ENCODE results near the gene KCNK1.
"Not testable (repeated sequence)": the region's sequence is repeated elsewhere in the genome, so short reads cannot be mapped to it uniquely, and the experiment has no call there.

Gene KCNK1

DNA sequence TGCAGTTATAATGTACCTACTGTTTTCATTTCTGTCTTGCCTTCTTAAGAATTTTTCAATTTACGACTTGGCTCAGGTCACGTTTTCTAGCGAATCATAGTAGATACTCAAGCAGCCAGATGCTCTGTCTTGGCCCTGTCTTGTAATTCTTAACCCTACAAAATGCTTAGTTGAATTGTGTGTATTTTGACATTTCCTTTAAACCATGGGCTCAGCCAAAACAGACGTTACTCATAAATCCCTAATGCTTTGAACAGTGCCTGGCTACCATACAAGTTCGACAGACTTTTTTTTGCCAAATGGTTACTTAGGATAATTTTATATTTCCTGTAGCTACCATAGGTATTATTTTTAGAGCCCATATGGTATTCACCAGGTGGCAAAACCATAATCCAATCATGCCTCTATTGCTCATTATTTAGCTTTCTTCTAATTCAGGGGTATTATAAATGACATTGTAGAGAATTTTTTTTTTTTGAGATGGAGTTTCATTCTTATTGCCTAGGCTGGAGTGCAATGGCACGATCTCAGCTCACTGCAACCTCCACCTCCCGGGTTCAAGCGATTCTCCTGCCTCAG, 54.3 kb downstream of the KCNK1 start:
- DNase-seq (ENCODE audit: low spot score) = no peak

- DNase-seq (ENCODE audit: low spot score) = no peak
Observed at GRCh38 chr1:233668725-233669294, 54.9 kb downstream of the KCNK1 start.

DNA sequence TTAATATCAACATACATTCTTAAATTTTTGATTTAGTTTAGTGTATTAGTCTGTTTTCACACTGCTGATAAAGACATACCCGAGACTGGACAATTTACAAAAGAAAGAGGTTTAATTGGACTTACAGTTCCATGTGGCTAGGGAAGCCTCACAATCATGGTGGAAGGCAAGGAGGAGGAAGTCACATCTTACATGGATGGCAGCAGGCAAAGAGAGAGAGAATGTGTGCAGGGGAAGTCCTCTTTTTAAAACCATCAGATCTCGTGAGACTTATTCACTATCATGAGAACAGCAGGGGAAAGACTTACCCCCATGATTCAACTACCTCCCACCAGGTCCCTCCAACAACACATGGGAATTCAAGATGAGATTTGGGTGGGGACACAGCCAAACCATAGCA, 56.5 kb downstream of the KCNK1 start:
- DNase-seq (ENCODE audit: low spot score) = not testable (repeated sequence)

GRCh38 chr1:233671286-233671685, 57.4 kb downstream of the KCNK1 start:
- peak; percentile 50 for DNase-seq (ENCODE audit: low spot score)

DNA sequence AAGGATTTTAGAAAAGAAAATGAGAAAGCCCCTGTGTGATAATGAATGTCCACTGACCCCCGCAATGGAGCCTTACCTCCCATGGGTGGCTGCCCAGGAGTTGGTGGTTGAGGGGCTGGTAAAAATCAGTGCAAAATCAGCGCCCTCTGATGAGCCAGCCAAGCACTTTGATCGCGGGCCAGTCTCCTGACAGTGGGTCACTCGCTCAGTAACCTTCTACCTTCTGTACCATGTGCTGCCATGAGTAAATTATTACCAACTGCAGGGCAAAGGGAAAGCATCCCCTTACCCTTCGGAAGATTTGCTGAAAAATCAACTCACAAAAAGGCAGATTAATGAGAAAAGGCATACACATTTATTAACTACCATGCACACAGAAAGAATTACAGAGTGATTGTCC, 58.8 kb downstream of the KCNK1 start:
- DNase-seq (ENCODE audit: low spot score) = no peak

DNA sequence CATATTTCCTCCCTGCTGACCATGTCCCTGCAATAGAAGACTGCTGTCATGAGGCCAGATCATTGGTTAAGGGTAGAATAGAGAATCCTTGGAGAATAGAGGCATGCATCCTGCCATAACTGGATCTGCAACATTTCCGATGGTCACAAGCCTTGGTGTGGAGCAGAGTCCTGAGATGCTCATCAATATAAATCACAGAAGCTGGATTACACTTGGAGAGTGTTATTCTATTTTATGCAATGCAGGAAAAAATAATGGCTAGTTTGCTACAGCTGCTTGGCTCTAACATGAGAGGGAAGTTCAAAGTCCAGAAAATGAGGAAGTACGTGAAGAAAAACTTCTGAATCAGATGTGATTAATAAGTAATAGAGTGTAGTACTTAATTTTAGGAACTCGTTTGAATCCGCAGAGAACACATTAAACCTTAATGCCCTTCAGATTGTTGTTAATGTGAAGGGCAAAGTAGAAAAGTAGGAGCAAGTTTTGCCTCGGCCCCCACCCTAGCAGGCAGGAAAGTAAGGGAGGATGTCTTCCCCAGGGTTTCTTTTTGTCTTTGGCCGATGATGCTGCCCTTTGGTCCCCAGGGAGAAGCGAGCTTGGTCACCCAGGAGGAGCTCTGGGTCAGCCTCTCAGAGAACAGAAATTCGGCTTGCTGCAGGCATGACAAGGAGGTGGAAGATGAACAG, 59.5 kb downstream of the KCNK1 start:
- DNase-seq (ENCODE audit: low spot score) = no peak

DNA sequence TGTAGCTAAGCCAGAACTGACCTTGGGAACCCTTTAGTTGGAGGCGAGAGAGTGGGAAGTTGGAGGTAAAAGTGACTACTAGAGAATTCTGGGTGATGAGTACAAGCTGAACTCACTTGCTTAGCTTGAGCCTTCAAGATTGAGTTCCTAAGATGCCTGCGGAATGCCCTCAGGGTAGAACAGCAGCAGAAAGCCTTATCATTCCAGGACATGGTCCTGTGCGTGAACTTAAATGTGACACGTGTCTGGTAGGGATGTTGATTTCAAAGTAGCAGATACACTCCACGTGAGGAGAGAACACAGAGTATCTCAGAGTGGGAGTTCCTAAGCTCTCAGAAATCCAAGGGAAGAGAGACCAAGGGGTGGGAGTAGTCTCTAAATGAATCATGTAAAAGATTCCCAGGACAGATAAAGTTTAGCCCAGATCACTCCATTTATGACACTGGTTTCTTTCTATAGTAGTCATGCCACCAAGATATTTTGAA, 60.1 kb downstream of the KCNK1 start:
- DNase-seq (ENCODE audit: low spot score) = no peak

DNA sequence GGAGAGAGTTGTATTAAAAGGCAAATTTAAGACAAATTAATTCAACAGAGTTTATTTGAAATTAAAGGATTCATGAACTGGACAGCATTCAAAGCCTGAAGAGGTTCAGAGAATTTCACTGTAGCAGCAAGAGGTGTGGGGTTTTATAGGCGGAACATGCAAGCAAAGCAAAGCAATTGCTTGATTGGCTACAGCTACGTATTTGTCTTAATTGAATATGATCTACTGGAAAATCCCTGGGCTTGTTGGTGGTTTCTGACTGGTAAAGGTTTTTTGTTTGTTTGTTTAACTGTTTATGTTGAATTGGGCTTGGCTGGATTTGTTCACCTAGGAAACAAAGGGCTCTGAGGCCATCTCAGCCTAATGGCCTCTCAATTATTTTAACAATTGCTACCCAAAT, 61.5 kb downstream of the KCNK1 start:
- no peak for DNase-seq (ENCODE audit: low spot score)

DNA sequence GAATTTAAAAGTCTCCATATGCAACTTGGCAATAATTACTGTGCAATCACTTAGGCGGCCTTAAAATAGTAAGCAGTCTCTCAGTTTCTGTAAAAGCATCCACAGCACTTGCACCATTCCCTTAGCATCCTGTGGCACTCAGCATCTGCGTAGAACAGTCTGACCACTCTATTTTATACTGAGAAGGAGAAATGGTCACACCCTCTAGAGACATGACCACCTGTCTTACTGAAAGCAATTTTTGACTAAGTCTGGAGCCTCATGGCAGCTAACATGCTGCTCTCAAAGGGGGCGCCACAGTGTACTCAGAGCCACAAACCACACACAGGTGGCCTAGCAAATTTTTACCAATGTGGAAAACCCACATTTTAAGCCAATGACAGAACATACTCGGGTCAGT, 62.0 kb downstream of the KCNK1 start:
- no peak for DNase-seq (ENCODE audit: low spot score)

GRCh38 chr1:233677690-233678354, 63.9 kb downstream of the KCNK1 start:
- no peak for DNase-seq (ENCODE audit: low spot score)

DNA sequence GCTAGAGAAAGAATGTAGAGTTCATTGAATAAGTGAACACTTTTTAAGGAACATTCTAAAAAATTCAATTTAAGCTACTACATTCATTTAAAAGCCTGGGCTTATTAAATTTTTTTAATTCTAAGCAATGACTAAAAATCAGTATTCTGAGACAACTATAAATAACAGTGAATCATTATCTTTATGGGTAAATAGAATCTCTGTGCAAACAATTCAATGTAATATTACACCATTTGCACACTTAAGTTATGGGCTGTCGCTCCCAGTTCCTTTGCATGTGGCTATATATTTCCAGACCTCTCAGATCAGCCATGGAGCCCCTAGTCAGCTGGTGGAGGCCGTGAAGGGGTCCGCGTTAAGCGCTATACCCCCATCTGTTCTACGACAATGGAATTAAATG, 65.1 kb downstream of the KCNK1 start:
- DNase-seq (ENCODE audit: low spot score) = no peak

GRCh38 chr1:233679591-233680373, 65.9 kb downstream of the KCNK1 start:
- no peak for DNase-seq (ENCODE audit: low spot score)

- no peak for DNase-seq (ENCODE audit: low spot score)
Observed at GRCh38 chr1:233681285-233681684, 67.4 kb downstream of the KCNK1 start.

- not testable (repeated sequence) for DNase-seq (ENCODE audit: low spot score)
Observed at GRCh38 chr1:233686653-233687052, 72.7 kb downstream of the KCNK1 start.

- DNase-seq (ENCODE audit: low spot score) = no peak
Observed at GRCh38 chr1:233689017-233689747, 75.3 kb downstream of the KCNK1 start.

- DNase-seq (ENCODE audit: low spot score) = no peak
Observed at GRCh38 chr1:233689748-233690254, 75.9 kb downstream of the KCNK1 start.

- DNase-seq (ENCODE audit: low spot score) = no peak
Observed at GRCh38 chr1:233695901-233696300, 82.0 kb downstream of the KCNK1 start.

GRCh38 chr1:233700338-233700737, 86.4 kb downstream of the KCNK1 start:
- DNase-seq (ENCODE audit: low spot score) = no peak

DNA sequence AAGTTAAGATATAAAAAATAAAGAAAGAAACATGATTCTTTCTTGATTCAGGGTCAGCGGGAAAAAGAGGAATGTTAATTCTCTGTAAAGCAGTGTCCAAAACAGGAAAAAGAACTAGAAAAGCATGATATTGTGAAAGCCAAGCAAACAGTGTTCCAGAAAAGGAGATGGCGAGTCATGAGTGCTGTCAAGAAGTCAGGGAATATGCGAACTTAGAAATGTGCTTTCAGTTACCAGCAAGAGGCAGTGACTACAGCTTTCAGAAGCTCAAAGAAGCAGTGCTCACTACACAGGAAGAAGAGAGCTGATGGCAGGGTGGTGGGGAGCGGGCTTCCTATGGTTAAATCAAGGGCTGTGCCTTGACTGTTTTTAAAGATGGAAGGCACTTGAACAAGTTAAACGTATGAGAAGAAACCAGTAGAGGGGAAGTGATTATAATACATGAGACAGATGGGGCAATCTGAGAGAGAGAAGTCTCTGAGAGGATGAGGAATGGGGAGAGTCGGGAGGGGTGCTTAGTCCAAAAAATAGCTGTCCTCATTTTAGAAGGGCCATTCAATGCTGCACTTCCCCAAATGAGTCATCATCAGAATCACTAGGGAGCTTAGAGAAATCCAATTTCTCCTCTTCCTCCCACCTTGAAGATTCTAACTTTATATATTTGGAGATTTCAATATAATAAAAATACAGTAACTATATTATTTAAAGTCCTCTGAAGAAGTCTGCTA, 90.4 kb downstream of the KCNK1 start:
- DNase-seq (ENCODE audit: low spot score) = no peak

GRCh38 chr1:233704898-233705723, 91.2 kb downstream of the KCNK1 start:
- DNase-seq (ENCODE audit: low spot score) = no peak

Data from putamen (tissue), 1 donor.